Neural cell (in vitro differentiated cells): Measurements from ENCODE around the gene GSK3B.

ENCODE experiments used
- CTCF ChIP-seq: fragments of 450-650 bp; IDR thresholded peaks from 2 replicates; pipeline ENCODE4 v1.5.1; 2014; ENCODE audit warnings: antibody characterized with exemption, mild to moderate bottlenecking, moderate library complexity; ENCODE audit not compliant: poor library complexity, severe bottlenecking
- EP300 ChIP-seq: fragments of 450-650 bp; conservative IDR thresholded peaks from 2 replicates; pipeline ENCODE4 v1.6.1; 2014; ENCODE audit warnings: antibody characterized with exemption, mild to moderate bottlenecking, moderate library complexity; ENCODE audit not compliant: poor library complexity, severe bottlenecking
- TAF1 ChIP-seq: IDR thresholded peaks from 2 replicates; pipeline ENCODE4 v1.6.1; 2012; ENCODE audit warnings: low read depth

- TF ChIP-seq CTCF (no peak), EP300 (no peak), TAF1 (no peak)
Measured at GRCh38 chr3:120021523-120021922, 72.7 kb downstream of the GSK3B start.
